Measurements from ENCODE around the gene STARD9.

STARD9 gene

DNA sequence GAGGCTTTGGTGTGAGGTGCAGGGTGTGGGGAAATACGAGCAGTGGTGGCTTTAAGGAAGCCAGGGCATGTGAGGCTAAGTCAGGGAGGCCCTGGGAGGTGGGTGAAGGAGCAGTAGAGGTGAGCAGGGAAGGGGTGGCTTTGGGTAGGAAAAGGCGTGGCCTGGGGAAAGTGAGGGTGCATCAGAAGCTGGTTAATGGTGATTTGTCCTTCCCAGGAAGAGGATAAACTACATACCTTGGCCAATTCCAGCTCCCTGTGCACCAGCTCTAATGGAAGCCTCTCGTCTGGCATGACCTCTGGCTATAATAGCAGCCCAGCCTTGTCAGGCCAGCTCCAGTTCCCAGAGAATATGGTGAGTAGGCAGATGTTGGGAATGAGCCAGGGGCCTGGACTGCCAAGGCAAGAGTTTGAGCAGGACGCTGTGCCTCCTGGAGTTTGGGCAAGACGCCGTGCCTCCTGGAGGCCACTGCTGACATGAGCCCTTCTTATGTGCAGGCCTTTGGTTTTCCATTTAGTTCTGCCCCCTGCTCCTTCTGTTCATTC is 120.2 kb downstream of the STARD9 start:
- TF ChIP-seq POLR2AphosphoS5 (IDR thresholded peaks at IDR 0.05; ENCODE audit: low read depth, low read length) (no peak), FOXP2 (optimal IDR thresholded peaks at IDR 0.05; ENCODE audit: borderline replicate concordance, extremely low read depth, extremely low read length, insufficient read depth) (no peak), REST (IDR thresholded peaks at IDR 0.05; ENCODE audit: insufficient read depth in 1 of 2, low read depth in 2 of 2, low read length in 2 of 2) (no peak), SIN3A (IDR thresholded peaks at IDR 0.05; ENCODE audit: borderline replicate concordance, insufficient read depth, low read length) (no peak), TAF1 (IDR thresholded peaks at IDR 0.05; ENCODE audit: borderline replicate concordance, insufficient read depth, low read length) (no peak)

DNA sequence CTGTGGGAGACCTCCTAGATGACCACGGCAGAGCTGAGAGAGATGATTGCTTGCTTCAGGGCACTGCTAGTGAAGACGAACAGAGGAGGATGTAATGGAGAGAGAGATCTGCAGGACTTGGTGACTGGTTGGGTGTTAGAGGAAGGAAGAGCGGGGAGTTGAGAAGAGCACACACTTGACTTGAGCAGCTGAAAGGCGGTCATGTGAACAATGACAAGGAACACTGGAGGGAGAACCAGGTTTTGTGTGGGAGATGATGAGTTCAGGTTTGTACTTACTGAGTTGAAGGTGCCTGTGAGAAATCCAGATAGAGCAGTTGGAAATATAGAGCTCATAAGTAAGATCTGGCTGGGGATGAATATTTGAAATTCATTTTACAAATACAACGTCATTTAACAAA is 121.2 kb downstream of the STARD9 start:
- TF ChIP-seq FOXP2 (optimal IDR thresholded peaks at IDR 0.05; ENCODE audit: borderline replicate concordance, extremely low read depth, extremely low read length, insufficient read depth) = no peak
- TF ChIP-seq SIN3A (IDR thresholded peaks at IDR 0.05; ENCODE audit: borderline replicate concordance, insufficient read depth, low read length) = no peak
- TF ChIP-seq POLR2AphosphoS5 (IDR thresholded peaks at IDR 0.05; ENCODE audit: low read depth, low read length) = no peak

- no peak for TF ChIP-seq TAF1 (IDR thresholded peaks at IDR 0.05; ENCODE audit: borderline replicate concordance, insufficient read depth, low read length)
- TF ChIP-seq POLR2AphosphoS5 (IDR thresholded peaks at IDR 0.05; ENCODE audit: low read depth, low read length) = no peak
- no peak for TF ChIP-seq SIN3A (IDR thresholded peaks at IDR 0.05; ENCODE audit: borderline replicate concordance, insufficient read depth, low read length)
- no peak for TF ChIP-seq FOXP2 (optimal IDR thresholded peaks at IDR 0.05; ENCODE audit: borderline replicate concordance, extremely low read depth, extremely low read length, insufficient read depth)
- TF ChIP-seq REST (IDR thresholded peaks at IDR 0.05; ENCODE audit: insufficient read depth in 1 of 2, low read depth in 2 of 2, low read length in 2 of 2) = no peak
These were observed 129.1 kb downstream of the STARD9 start for GRCh38 chr15:42704492-42704926.

- TF ChIP-seq SIN3A (IDR thresholded peaks at IDR 0.05; ENCODE audit: borderline replicate concordance, insufficient read depth, low read length) (no peak), TAF1 (IDR thresholded peaks at IDR 0.05; ENCODE audit: borderline replicate concordance, insufficient read depth, low read length) (no peak), FOXP2 (optimal IDR thresholded peaks at IDR 0.05; ENCODE audit: borderline replicate concordance, extremely low read depth, extremely low read length, insufficient read depth) (no peak), REST (IDR thresholded peaks at IDR 0.05; ENCODE audit: insufficient read depth in 1 of 2, low read depth in 2 of 2, low read length in 2 of 2) (no peak)
These were observed 129.9 kb downstream of the STARD9 start for GRCh38 chr15:42705336-42705735.

- TF ChIP-seq POLR2AphosphoS5 (IDR thresholded peaks at IDR 0.05; ENCODE audit: low read depth, low read length) (no peak), FOXP2 (optimal IDR thresholded peaks at IDR 0.05; ENCODE audit: borderline replicate concordance, extremely low read depth, extremely low read length, insufficient read depth) (no peak), TAF1 (IDR thresholded peaks at IDR 0.05; ENCODE audit: borderline replicate concordance, insufficient read depth, low read length) (no peak), REST (IDR thresholded peaks at IDR 0.05; ENCODE audit: insufficient read depth in 1 of 2, low read depth in 2 of 2, low read length in 2 of 2) (no peak), SIN3A (IDR thresholded peaks at IDR 0.05; ENCODE audit: borderline replicate concordance, insufficient read depth, low read length) (no peak)
These were observed 131.7 kb downstream of the STARD9 start for GRCh38 chr15:42707068-42707467.
